Endothelial cell (in vitro differentiated cells): ENCODE measurements around the gene NEDD4L. TPM values are rescaled to one million over a fixed set of nuclear protein-coding genes. Genes with fewer than 3 reads are reported as not detected.

Experiments
- DNase-seq: peaks from one replicate; pipeline ENCODE4 v3.0.0; 2021; ENCODE audit warnings: low spot score
- H3K27ac Mint-ChIP-seq: one replicate; pipeline ENCODE4 v1.8.0; 2021; ENCODE audit warnings: mixed read lengths, inconsistent platforms; ENCODE audit not compliant: unreplicated experiment
- H3K27me3 Mint-ChIP-seq: one replicate; pipeline ENCODE4 v1.8.0; 2021; ENCODE audit warnings: mild to moderate bottlenecking, moderate library complexity, mixed read lengths, inconsistent platforms; ENCODE audit not compliant: unreplicated experiment
- H3K36me3 Mint-ChIP-seq: one replicate; pipeline ENCODE4 v1.8.0; 2021; ENCODE audit warnings: mild to moderate bottlenecking, low read depth, mixed read lengths, inconsistent platforms; ENCODE audit not compliant: unreplicated experiment
- H3K4me1 Mint-ChIP-seq: one replicate; pipeline ENCODE4 v1.8.0; 2021; ENCODE audit warnings: mild to moderate bottlenecking, mixed read lengths, inconsistent platforms; ENCODE audit not compliant: unreplicated experiment
- H3K4me3 Mint-ChIP-seq: one replicate; pipeline ENCODE4 v1.8.0; 2021; ENCODE audit warnings: mild to moderate bottlenecking, mixed read lengths, inconsistent platforms; ENCODE audit not compliant: unreplicated experiment
- H3K9me3 Mint-ChIP-seq: one replicate; pipeline ENCODE4 v1.8.0; 2021; ENCODE audit warnings: mixed read lengths, inconsistent platforms; ENCODE audit not compliant: unreplicated experiment
- total RNA-seq: library from RNA; stranded (reverse); fragmentation: NEBNext Ultra II Directional; extraction: Animal tissue kit (Norgen Biotek cat#: 25700); gene quantifications from one replicate; pipeline ENCODE4 v1.2.1, GENCODE V29; 2021; ENCODE audit not compliant: unreplicated experiment
- TF ChIP-seq, protein P1 (sequence below): fragments of 200-600 bp; sonication (generic); IDR thresholded peaks from one replicate; pipeline ENCODE4 v1.5.0; 2021; ENCODE audit warnings: antibody characterized with exemption; ENCODE audit not compliant: unreplicated experiment

Gene NEDD4L
- total RNA-seq, 1 donor from 2014 or later: 42.8 TPM

DNA sequence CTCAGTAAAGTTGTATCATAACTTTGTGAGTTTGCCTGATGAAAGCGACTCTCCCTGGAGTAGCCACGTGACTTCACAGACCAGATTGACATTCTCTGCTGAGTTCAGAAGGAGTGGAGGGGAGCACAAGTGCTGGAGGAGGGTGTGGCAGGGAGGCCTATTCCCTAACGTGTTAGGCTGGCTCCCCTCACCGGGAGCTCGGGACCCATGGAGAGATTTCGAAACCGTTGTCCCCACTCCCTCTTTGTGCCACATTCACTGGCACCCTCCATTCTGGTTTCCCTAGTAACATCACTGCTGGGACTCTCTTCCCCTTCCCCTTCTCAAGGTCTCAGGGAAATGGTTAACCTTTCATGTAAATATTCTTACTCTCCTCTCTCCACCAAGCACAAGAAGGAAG, 304.9 kb downstream of the NEDD4L start:
- no peaks in the 10 kb centered on the region for H3K9me3 Mint-ChIP-seq

DNA sequence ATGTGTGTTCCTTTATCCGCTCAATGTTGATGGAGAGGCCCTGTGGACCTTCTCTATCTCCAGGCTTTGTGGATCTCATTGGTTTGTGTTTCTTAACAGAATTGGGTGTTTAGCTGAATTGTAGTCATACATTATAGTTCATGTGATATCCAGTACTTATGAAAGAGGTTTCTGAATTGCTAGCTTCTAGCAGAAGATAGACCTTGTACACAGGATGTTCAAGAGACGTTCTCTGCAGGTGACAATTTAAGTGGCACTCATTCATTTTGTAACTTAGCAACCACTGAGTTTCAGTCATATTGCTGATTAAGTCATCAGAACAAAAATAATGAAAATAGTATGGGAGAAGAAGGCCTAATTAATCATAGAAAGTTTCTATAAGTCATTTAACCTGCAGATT, 305.6 kb downstream of the NEDD4L start:
- Mint-ChIP-seq H3K27me3 (no peaks in the 10 kb centered on the region), H3K27ac (no peak overlapping the region), H3K9me3 (no peaks in the 10 kb centered on the region), H3K36me3 (no peaks in the 10 kb centered on the region), H3K4me3 (no peak overlapping the region), H3K4me1 (peaks cover 25% of the 10 kb centered on the region)
- TF ChIP-seq, protein P1, sequence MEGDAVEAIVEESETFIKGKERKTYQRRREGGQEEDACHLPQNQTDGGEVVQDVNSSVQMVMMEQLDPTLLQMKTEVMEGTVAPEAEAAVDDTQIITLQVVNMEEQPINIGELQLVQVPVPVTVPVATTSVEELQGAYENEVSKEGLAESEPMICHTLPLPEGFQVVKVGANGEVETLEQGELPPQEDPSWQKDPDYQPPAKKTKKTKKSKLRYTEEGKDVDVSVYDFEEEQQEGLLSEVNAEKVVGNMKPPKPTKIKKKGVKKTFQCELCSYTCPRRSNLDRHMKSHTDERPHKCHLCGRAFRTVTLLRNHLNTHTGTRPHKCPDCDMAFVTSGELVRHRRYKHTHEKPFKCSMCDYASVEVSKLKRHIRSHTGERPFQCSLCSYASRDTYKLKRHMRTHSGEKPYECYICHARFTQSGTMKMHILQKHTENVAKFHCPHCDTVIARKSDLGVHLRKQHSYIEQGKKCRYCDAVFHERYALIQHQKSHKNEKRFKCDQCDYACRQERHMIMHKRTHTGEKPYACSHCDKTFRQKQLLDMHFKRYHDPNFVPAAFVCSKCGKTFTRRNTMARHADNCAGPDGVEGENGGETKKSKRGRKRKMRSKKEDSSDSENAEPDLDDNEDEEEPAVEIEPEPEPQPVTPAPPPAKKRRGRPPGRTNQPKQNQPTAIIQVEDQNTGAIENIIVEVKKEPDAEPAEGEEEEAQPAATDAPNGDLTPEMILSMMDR: no peak
- DNase-seq: no peak

More for the DNA sequence above, 304.9 kb downstream of the NEDD4L start:
- no peak for DNase-seq
- Mint-ChIP-seq H3K27ac (no peak overlapping the region), H3K4me1 (peaks cover 32% of the 10 kb centered on the region), H3K27me3 (no peaks in the 10 kb centered on the region), H3K36me3 (no peaks in the 10 kb centered on the region), H3K4me3 (no peak overlapping the region)
- TF ChIP-seq, protein P1: no peak

DNA sequence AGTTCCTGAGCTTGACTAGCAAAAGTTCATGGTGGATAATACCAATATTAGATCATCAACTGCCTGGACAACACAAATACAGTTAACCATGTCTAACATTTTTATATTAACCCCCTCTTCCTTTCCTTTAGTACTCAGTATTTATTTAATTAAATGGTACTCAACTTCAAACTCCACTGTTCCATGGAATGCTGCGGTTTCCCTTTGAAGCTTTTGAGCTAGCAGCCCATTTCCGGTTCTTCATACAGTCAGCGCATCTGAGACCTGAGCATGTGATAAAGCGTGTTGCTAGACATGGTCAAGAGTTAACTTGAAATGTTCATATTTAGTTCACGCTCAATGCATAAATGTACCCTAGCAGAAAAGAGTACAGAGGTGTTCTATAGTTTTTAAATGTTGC, 306.5 kb downstream of the NEDD4L start:
- no peak overlapping the region for H3K4me3 Mint-ChIP-seq
- TF ChIP-seq, protein P1: no peak
- H3K4me1 Mint-ChIP-seq: peaks cover 18% of the 10 kb centered on the region
- H3K27me3 Mint-ChIP-seq: no peaks in the 10 kb centered on the region
- H3K9me3 Mint-ChIP-seq: no peaks in the 10 kb centered on the region
- DNase-seq: no peak
- no peaks in the 10 kb centered on the region for H3K36me3 Mint-ChIP-seq
- H3K27ac Mint-ChIP-seq: no peak overlapping the region

DNA sequence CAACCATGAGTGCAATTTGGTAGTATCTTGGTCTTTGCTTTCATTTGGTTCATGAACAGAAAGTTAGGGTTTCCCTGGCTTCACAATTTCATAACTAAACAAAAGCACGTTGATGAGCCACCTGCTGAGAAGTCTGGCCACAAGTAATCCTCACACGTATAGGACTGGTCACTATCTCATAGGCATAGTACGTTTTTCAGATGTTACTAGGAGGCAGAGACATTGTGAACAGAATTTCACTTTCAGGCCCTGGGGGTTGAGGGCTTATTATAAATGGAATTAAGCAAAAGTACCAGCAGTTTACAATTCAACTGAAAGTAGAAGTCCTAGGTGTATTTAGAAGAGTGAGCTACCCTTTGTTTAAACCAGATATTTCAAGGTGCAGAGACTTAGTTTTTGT, 307.8 kb downstream of the NEDD4L start:
- TF ChIP-seq, protein P1: no peak
- no peak for DNase-seq
- Mint-ChIP-seq H3K4me1 (peaks cover 18% of the 10 kb centered on the region), H3K36me3 (no peaks in the 10 kb centered on the region), H3K27me3 (no peaks in the 10 kb centered on the region), H3K9me3 (no peaks in the 10 kb centered on the region), H3K4me3 (no peak overlapping the region), H3K27ac (no peak overlapping the region)

DNA sequence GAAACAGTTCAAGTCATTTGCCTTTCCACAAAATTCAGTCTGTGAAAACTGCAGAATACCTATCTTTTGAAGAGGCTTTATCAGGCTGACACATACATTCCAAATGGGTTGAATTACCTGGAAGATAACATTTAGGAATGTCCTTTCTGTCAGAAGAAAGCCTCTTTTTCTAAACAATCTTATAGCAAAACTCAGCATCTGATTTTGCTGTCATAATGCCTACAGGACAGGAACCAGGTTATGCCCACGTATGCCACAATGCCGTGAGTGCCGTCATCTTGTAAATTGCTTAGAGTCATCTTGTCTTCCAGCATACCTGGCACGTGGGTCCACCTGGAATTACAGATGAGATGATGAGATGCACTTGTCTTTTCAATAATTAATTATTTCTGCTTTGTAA, 309.6 kb downstream of the NEDD4L start:
- no peaks in the 10 kb centered on the region for H3K36me3 Mint-ChIP-seq

More for the DNA sequence above, 309.6 kb downstream of the NEDD4L start:
- Mint-ChIP-seq H3K27me3 (no peaks in the 10 kb centered on the region), H3K4me1 (peaks cover 11% of the 10 kb centered on the region), H3K9me3 (no peaks in the 10 kb centered on the region), H3K27ac (no peak overlapping the region), H3K4me3 (no peak overlapping the region)
- no peak for DNase-seq
- TF ChIP-seq, protein P1: no peak
